Mesothelial cell of epicardium (in vitro differentiated cells): ENCODE measurements around the gene MAFB. TPM values are rescaled to one million over a fixed set of nuclear protein-coding genes. Genes with fewer than 3 reads are reported as not detected.

Experiments used
- DNase-seq, 2 experiments: peaks; one replicate each; pipeline ENCODE4 v3.0.0; 2021; ENCODE audit warnings: low spot score in 2 of 2; ENCODE audit not compliant: unreplicated experiment in 2 of 2
- H3K27ac Mint-ChIP-seq: 2 replicates; pipeline ENCODE4 v1.8.0; 2021; ENCODE audit warnings: mixed read lengths
- H3K27me3 Mint-ChIP-seq: 2 replicates; pipeline ENCODE4 v1.8.0; 2021; ENCODE audit warnings: low read depth, mixed read lengths
- H3K36me3 Mint-ChIP-seq: 2 replicates; pipeline ENCODE4 v1.8.0; 2021; ENCODE audit warnings: mixed read lengths
- H3K4me1 Mint-ChIP-seq: 2 replicates; pipeline ENCODE4 v1.8.0; 2021; ENCODE audit warnings: mixed read lengths
- H3K4me3 Mint-ChIP-seq: 2 replicates; pipeline ENCODE4 v1.8.0; 2021; ENCODE audit warnings: mild to moderate bottlenecking, moderate library complexity, mixed read lengths
- H3K9me3 Mint-ChIP-seq: 2 replicates; pipeline ENCODE4 v1.8.0; 2021; ENCODE audit warnings: mixed read lengths
- total RNA-seq: library from RNA; stranded (reverse); gene quantifications from 3 replicates; pipeline ENCODE4 v1.2.1, GENCODE V29; 2021
- TF ChIP-seq, protein P1 (sequence below): fragments of 200-600 bp; sonication (generic); IDR thresholded peaks from one replicate; pipeline ENCODE4 v1.5.0; 2021; ENCODE audit warnings: antibody characterized with exemption; ENCODE audit not compliant: unreplicated experiment

Gene MAFB
- total RNA-seq, 1 donor from 2014 or later = 11.1 TPM

GRCh38 chr20:40724566-40724965 lies 35.5 kb upstream of the MAFB start:
- Mint-ChIP-seq H3K9me3 (peaks cover 15% of the 10 kb centered on the region), H3K27ac (no peak overlapping the region), H3K4me1 (no peaks in the 10 kb centered on the region), H3K4me3 (no peak overlapping the region), H3K27me3 (peaks cover 53% of the 10 kb centered on the region), H3K36me3 (no peaks in the 10 kb centered on the region)
- TF ChIP-seq, protein P1, sequence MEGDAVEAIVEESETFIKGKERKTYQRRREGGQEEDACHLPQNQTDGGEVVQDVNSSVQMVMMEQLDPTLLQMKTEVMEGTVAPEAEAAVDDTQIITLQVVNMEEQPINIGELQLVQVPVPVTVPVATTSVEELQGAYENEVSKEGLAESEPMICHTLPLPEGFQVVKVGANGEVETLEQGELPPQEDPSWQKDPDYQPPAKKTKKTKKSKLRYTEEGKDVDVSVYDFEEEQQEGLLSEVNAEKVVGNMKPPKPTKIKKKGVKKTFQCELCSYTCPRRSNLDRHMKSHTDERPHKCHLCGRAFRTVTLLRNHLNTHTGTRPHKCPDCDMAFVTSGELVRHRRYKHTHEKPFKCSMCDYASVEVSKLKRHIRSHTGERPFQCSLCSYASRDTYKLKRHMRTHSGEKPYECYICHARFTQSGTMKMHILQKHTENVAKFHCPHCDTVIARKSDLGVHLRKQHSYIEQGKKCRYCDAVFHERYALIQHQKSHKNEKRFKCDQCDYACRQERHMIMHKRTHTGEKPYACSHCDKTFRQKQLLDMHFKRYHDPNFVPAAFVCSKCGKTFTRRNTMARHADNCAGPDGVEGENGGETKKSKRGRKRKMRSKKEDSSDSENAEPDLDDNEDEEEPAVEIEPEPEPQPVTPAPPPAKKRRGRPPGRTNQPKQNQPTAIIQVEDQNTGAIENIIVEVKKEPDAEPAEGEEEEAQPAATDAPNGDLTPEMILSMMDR = no peak
- no peak for DNase-seq

- Mint-ChIP-seq H3K27me3 (peaks cover 49% of the 10 kb centered on the region), H3K4me3 (no peak overlapping the region), H3K4me1 (no peaks in the 10 kb centered on the region), H3K9me3 (no peaks in the 10 kb centered on the region), H3K36me3 (no peaks in the 10 kb centered on the region), H3K27ac (no peak overlapping the region)
- TF ChIP-seq, protein P1 = no peak
- DNase-seq = no peak
Observed at GRCh38 chr20:40720826-40721225, 31.8 kb upstream of the MAFB start.

DNA sequence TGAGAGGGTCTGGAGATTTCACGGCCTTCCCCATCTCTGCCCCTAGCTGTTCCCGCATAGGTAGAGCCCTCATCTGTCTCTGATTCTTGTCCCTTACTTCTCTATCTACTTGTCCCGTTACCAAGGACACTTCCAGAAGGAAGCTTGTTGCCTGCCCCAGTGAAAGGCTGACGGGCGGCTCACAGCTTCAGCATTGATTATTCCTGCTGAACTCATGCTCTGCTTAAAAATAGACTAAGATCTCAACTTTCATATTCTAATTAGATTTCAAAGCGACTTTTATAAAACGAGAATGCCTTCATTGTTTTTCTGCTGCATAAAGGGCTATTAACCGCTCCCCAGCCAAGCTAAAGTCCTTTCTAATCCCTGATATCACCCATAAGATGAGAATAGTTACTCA lies 31.1 kb upstream of the MAFB start:
- DNase-seq = no peak
- Mint-ChIP-seq H3K27me3 (peaks cover 41% of the 10 kb centered on the region), H3K27ac (no peak overlapping the region), H3K4me1 (no peaks in the 10 kb centered on the region), H3K4me3 (no peak overlapping the region), H3K36me3 (no peaks in the 10 kb centered on the region), H3K9me3 (no peaks in the 10 kb centered on the region)
- TF ChIP-seq, protein P1 = no peak

DNA sequence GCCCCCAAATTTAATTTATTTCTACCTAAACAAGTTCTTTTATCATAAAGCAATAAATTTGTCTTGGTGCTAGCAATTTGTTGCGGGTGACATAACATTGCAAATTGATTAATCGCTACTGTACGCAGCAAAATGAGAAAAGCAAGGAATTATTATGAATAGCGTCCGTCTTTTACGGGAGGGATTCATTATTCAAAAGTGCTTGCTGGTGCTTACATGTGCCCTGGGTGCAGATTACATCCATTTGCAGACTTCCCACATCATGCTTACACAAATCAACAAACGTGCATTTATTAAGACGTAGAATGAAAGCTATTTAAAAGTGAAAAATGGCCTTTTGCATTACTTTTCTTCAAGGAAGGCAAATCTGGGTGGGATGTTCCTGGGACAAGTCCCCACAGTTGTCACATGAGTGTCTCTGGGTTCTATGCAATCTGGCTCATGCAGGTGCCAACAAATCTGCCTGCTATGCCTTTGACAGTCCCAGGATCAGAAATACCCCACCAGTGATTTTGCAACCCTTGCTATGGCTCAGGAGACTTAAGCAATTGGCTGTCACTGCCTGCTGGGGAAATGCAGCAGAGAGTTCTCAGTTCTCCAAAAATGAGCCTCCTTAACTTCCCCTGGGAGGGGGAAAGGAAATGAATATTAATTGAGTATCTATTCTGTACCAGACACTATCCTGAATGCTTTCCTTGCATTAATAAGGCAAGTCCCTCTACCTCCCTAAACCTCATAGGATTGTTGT lies 30.1 kb upstream of the MAFB start:
- TF ChIP-seq, protein P1 = no peak
- Mint-ChIP-seq H3K27ac (no peak overlapping the region), H3K4me1 (no peaks in the 10 kb centered on the region), H3K4me3 (no peak overlapping the region), H3K9me3 (no peaks in the 10 kb centered on the region), H3K36me3 (no peaks in the 10 kb centered on the region), H3K27me3 (peaks cover 39% of the 10 kb centered on the region)
- DNase-seq = no peak

GRCh38 chr20:40718214-40718977 lies 29.4 kb upstream of the MAFB start:
- H3K27ac Mint-ChIP-seq = no peak overlapping the region
- no peaks in the 10 kb centered on the region for H3K4me1 Mint-ChIP-seq
- peaks cover 39% of the 10 kb centered on the region for H3K27me3 Mint-ChIP-seq
- no peak for DNase-seq
- TF ChIP-seq, protein P1 = no peak
- H3K36me3 Mint-ChIP-seq = no peaks in the 10 kb centered on the region
- no peak overlapping the region for H3K4me3 Mint-ChIP-seq
- no peaks in the 10 kb centered on the region for H3K9me3 Mint-ChIP-seq
